ENCODE results near the gene S100A10.

Gene S100A10

DNA sequence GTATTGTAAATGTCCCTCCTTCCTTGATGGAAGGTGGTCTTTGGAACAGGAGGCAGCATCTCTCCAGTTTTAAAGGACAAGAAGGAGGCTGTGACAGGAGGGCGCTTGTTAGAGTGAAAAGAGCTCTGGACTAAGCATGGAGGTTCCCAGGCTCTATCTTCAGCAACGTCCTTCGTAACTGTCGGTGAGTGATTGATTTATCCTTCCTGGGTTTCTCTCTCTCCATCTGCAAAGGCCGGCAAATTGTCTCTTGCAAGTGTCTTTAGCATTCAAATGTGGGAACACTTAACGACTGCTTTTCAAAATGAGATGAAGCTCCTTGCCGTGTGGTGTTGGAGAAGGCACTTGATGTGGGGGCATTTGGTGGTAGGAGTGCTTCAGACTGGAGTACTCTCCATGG, 27.9 kb upstream of the S100A10 start:
- DNase-seq (ENCODE audit: low read depth, low spot score) = no peak
- Histone ChIP-seq H3K27ac (no peak overlapping the region), H3K36me3 (ENCODE audit: insufficient read depth, low read length) (no peaks in the 10 kb centered on the region), H3K9ac (ENCODE audit: insufficient read length) (no peak overlapping the region), H3K9me3 (ENCODE audit: low read depth, low read length) (no peaks in the 10 kb centered on the region), H3K4me3 (no peak overlapping the region)
- TF ChIP-seq POLR2AphosphoS5 (IDR thresholded peaks at IDR 0.05; ENCODE audit: borderline replicate concordance, low read depth, low read length) (no peak), FOXP2 (optimal IDR thresholded peaks at IDR 0.05; ENCODE audit: control extremely low read depth, extremely low read length, insufficient read depth) (no peak), EZH2 (IDR thresholded peaks at IDR 0.05) (no peak)

- TF ChIP-seq POLR2AphosphoS5 (IDR thresholded peaks at IDR 0.05; ENCODE audit: borderline replicate concordance, low read depth, low read length) (no peak), FOXP2 (optimal IDR thresholded peaks at IDR 0.05; ENCODE audit: control extremely low read depth, extremely low read length, insufficient read depth) (no peak), EZH2 (IDR thresholded peaks at IDR 0.05) (no peak)
- DNase-seq (ENCODE audit: low read depth, low spot score) = no peak
- no peak overlapping the region for H3K27ac ChIP-seq
- H3K9me3 ChIP-seq (ENCODE audit: low read depth, low read length) = no peaks in the 10 kb centered on the region
- no peaks in the 10 kb centered on the region for H3K36me3 ChIP-seq (ENCODE audit: insufficient read depth, low read length)
- H3K9ac ChIP-seq (ENCODE audit: insufficient read length) = no peak overlapping the region
- H3K4me3 ChIP-seq = no peak overlapping the region
Observed at GRCh38 chr1:152020849-152021248, 27.2 kb upstream of the S100A10 start.

DNA sequence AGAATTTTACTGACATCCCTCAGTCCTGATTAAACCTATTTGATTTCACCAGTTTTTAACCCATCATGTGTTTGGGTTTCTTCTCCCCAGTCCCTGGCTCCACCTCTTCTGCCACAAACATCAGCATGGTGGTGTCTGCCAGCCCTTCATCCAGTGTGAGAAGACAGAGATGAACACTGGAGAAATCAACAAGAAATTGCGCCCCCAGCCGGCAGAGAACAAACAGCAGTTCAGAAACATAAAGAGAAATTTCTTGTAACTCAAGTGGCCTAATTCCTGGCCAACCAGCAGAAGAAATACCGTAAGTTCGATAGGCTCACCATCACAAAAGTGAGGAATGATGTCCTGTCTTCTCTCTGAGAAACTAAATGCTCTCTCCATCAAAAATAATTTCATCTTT, 24.9 kb upstream of the S100A10 start:
- H3K4me3 ChIP-seq = no peak overlapping the region
- DNase-seq (ENCODE audit: low read depth, low spot score) = no peak
- H3K9ac ChIP-seq (ENCODE audit: insufficient read length) = no peak overlapping the region
- no peak overlapping the region for H3K27ac ChIP-seq
- H3K9me3 ChIP-seq (ENCODE audit: low read depth, low read length) = no peaks in the 10 kb centered on the region
- TF ChIP-seq FOXP2 (optimal IDR thresholded peaks at IDR 0.05; ENCODE audit: control extremely low read depth, extremely low read length, insufficient read depth) = no peak
- H3K36me3 ChIP-seq (ENCODE audit: insufficient read depth, low read length) = no peaks in the 10 kb centered on the region

DNA sequence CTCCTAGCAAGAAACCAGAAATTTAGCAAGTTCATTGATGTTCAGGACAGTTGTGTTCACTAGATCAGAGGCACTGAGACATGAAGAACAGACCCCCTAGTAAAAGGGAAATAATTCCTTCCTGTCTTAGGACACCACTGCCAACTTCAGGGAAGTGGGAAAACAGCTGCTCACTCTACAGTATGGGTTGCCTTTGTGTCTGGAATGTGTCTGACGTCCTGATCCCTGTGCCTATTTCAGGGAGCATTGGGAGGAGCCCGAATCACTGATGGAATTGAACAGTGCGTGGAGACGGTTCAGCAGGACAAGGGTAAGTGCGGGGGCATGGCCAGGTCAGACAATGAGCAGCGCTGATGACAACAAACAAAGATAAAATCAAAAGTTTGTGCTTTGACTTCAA, 22.1 kb upstream of the S100A10 start:
- Histone ChIP-seq H3K9me3 (ENCODE audit: low read depth, low read length) (no peaks in the 10 kb centered on the region), H3K27ac (no peak overlapping the region), H3K4me3 (no peak overlapping the region), H3K36me3 (ENCODE audit: insufficient read depth, low read length) (no peaks in the 10 kb centered on the region), H3K9ac (ENCODE audit: insufficient read length) (no peak overlapping the region)
- no peak for TF ChIP-seq POLR2AphosphoS5 (IDR thresholded peaks at IDR 0.05; ENCODE audit: borderline replicate concordance, low read depth, low read length)
- no peak for TF ChIP-seq FOXP2 (optimal IDR thresholded peaks at IDR 0.05; ENCODE audit: control extremely low read depth, extremely low read length, insufficient read depth)
- no peak for DNase-seq (ENCODE audit: low read depth, low spot score)

GRCh38 chr1:152014943-152015342, 21.3 kb upstream of the S100A10 start:
- Histone ChIP-seq H3K9me3 (ENCODE audit: low read depth, low read length) (no peaks in the 10 kb centered on the region), H3K27ac (no peak overlapping the region), H3K36me3 (ENCODE audit: insufficient read depth, low read length) (no peaks in the 10 kb centered on the region), H3K9ac (ENCODE audit: insufficient read length) (no peak overlapping the region), H3K4me3 (no peak overlapping the region)
- no peak for DNase-seq (ENCODE audit: low read depth, low spot score)
- TF ChIP-seq POLR2AphosphoS5 (IDR thresholded peaks at IDR 0.05; ENCODE audit: borderline replicate concordance, low read depth, low read length) (no peak), EZH2 (IDR thresholded peaks at IDR 0.05) (no peak), FOXP2 (optimal IDR thresholded peaks at IDR 0.05; ENCODE audit: control extremely low read depth, extremely low read length, insufficient read depth) (no peak)

DNA sequence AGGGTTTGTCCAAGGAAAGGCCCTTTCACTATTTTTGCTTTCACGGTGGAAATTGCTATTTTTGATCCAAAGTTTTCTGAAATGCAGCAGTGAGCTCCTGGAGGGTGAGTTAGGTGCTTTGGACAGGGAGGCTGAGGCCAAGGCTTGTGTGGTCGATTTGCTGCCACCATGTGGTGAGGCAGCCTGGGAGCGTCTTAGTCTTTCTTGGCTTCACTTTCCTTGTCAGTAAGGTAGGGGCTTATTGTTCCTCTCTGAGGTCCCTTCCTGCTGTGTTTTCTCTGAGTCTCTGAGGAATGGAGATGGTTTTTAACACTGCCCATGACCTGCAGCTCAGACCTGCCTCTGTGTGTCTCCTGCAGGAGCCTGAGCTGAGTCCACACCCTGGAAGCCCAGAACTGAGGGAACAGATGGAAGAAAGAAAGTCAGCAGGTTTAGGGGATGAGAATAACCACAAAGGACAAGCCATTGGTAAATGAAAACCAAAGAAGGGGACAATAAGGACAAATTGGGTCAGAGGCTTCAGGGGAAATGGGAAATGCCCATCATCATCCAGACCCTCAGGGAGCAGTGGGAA, 20.1 kb upstream of the S100A10 start:
- no peak overlapping the region for H3K9ac ChIP-seq (ENCODE audit: insufficient read length)
- no peak overlapping the region for H3K27ac ChIP-seq
- TF ChIP-seq EZH2 (IDR thresholded peaks at IDR 0.05) = no peak
- no peak for TF ChIP-seq FOXP2 (optimal IDR thresholded peaks at IDR 0.05; ENCODE audit: control extremely low read depth, extremely low read length, insufficient read depth)
- TF ChIP-seq POLR2AphosphoS5 (IDR thresholded peaks at IDR 0.05; ENCODE audit: borderline replicate concordance, low read depth, low read length) = no peak
- H3K4me3 ChIP-seq = no peak overlapping the region
- H3K9me3 ChIP-seq (ENCODE audit: low read depth, low read length) = no peaks in the 10 kb centered on the region
- no peak for DNase-seq (ENCODE audit: low read depth, low spot score)
- H3K36me3 ChIP-seq (ENCODE audit: insufficient read depth, low read length) = no peaks in the 10 kb centered on the region

- H3K9ac ChIP-seq (ENCODE audit: insufficient read length) = no peak overlapping the region
- H3K36me3 ChIP-seq (ENCODE audit: insufficient read depth, low read length) = no peaks in the 10 kb centered on the region
- H3K27ac ChIP-seq = no peak overlapping the region
- no peak overlapping the region for H3K4me3 ChIP-seq
- no peak for DNase-seq (ENCODE audit: low read depth, low spot score)
- no peaks in the 10 kb centered on the region for H3K9me3 ChIP-seq (ENCODE audit: low read depth, low read length)
- TF ChIP-seq FOXP2 (optimal IDR thresholded peaks at IDR 0.05; ENCODE audit: control extremely low read depth, extremely low read length, insufficient read depth) = no peak
- TF ChIP-seq POLR2AphosphoS5 (IDR thresholded peaks at IDR 0.05; ENCODE audit: borderline replicate concordance, low read depth, low read length) = no peak
- TF ChIP-seq EZH2 (IDR thresholded peaks at IDR 0.05) = no peak
Observed at GRCh38 chr1:152009691-152010090, 16.0 kb upstream of the S100A10 start.

- no peak for DNase-seq (ENCODE audit: low read depth, low spot score)
- Histone ChIP-seq H3K9me3 (ENCODE audit: low read depth, low read length) (no peaks in the 10 kb centered on the region), H3K36me3 (ENCODE audit: insufficient read depth, low read length) (no peaks in the 10 kb centered on the region), H3K27ac (no peak overlapping the region), H3K4me3 (no peak overlapping the region), H3K9ac (ENCODE audit: insufficient read length) (no peak overlapping the region)
- TF ChIP-seq EZH2 (IDR thresholded peaks at IDR 0.05) (no peak), POLR2AphosphoS5 (IDR thresholded peaks at IDR 0.05; ENCODE audit: borderline replicate concordance, low read depth, low read length) (no peak), FOXP2 (optimal IDR thresholded peaks at IDR 0.05; ENCODE audit: control extremely low read depth, extremely low read length, insufficient read depth) (no peak)
Observed at GRCh38 chr1:152007047-152007446, 13.4 kb upstream of the S100A10 start.

GRCh38 chr1:152005360-152005912, 11.8 kb upstream of the S100A10 start:
- Histone ChIP-seq H3K36me3 (ENCODE audit: insufficient read depth, low read length) (no peaks in the 10 kb centered on the region), H3K9ac (ENCODE audit: insufficient read length) (no peak overlapping the region), H3K4me3 (no peak overlapping the region), H3K27ac (no peak overlapping the region), H3K9me3 (ENCODE audit: low read depth, low read length) (no peaks in the 10 kb centered on the region)
- DNase-seq (ENCODE audit: low read depth, low spot score) = no peak
- TF ChIP-seq FOXP2 (optimal IDR thresholded peaks at IDR 0.05; ENCODE audit: control extremely low read depth, extremely low read length, insufficient read depth) = no peak
- TF ChIP-seq POLR2AphosphoS5 (IDR thresholded peaks at IDR 0.05; ENCODE audit: borderline replicate concordance, low read depth, low read length) = no peak
- TF ChIP-seq EZH2 (IDR thresholded peaks at IDR 0.05) = no peak

Measured in SK-N-MC (cell line).